HK-2 (cell line): ENCODE measurements around the gene EEIG1.

ENCODE experiments used
- DNase-seq: peaks from one replicate; pipeline ENCODE4 v3.0.0-alpha.2; 2018; ENCODE audit not compliant: unreplicated experiment

Gene EEIG1

DNA sequence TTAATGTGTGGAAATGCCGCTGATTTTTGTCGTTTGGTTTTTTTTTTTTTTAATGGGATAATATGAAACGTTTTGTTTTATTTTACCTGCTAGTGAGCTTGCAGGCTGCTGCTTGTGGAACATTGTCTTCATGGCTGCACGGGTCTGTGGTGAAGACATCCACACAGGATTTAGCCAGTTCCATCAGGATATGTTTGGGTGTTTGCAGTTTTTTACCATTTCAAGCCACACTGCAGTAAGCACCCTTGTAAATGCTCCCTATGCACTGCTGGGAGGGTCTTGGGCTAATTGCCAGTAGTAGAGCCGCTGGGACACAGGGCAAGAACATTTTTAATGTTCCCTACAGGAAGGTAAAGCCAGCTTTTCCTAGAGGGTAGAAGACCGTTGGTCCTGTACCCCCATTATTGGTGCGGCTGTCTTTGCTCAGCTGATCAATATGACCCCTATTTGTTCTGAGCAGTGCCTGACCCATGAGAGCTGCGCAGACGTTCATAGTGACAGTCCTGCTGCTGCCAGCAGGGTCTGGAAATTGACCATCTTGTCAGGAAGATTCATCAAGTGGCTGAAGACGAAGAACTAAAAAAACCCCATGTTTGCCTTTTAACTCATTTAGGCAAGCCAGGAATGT is 20.5 kb upstream of the EEIG1 start:
- DNase-seq: no peak

- no peak for DNase-seq
These were observed 18.7 kb upstream of the EEIG1 start for GRCh38 chr9:127999461-127999860.

- no peak for DNase-seq
These were observed 12.9 kb upstream of the EEIG1 start for GRCh38 chr9:127993721-127994120.

- DNase-seq: no peak
These were observed 11.0 kb upstream of the EEIG1 start for GRCh38 chr9:127991757-127992274.

- no peak for DNase-seq
These were observed 10.4 kb upstream of the EEIG1 start for GRCh38 chr9:127991017-127991756.

GRCh38 chr9:127990554-127990953 is 9.8 kb upstream of the EEIG1 start:
- DNase-seq: no peak

- DNase-seq: no peak
These were observed 8.3 kb upstream of the EEIG1 start for GRCh38 chr9:127989094-127989493.

- peak; percentile 65 for DNase-seq
These were observed 6.4 kb upstream of the EEIG1 start for GRCh38 chr9:127987103-127987614.

DNA sequence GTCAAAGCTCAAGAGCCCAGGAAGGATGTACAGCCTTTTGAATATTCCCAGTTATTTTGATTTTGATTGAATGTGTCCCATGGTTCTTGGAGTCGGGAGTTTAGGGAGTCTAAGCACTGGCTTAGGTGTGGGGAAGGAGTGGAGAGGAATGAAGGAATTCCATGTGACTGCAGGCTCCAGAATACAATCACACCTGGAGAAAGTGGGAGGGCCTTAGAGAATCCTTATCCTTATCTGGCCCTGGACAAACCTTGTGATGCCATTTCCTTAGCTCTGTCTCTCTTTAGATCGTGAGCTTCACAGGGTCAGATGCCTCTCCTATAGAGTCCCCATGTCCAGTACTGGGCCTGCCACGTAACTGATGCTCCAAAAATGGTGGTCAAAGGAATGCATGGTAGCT is 4.2 kb upstream of the EEIG1 start:
- DNase-seq: no peak

DNA sequence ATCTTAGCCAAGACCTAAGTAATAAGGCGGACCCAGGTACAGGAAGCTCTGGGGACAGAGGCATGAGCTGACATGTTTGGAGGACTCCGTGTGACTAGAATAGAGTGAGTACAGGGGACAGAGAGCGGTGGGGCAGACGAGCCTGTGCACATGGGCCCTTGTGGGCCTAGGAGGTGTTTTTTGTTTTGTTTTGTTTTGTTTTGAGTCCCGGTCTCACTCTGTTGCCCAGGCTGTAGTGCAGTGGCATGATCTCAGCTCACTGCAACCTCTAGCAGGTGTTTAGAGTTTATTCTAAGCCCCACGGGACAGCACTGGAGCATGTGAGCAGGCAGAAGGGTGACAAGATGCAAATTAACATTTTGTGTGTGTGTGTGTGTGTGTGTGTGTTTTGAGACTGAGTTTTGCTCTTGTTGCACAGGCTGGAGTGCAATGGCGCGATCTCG is 3.1 kb upstream of the EEIG1 start:
- DNase-seq: no peak

GRCh38 chr9:127982912-127983311 is 2.1 kb upstream of the EEIG1 start:
- no peak for DNase-seq

DNA sequence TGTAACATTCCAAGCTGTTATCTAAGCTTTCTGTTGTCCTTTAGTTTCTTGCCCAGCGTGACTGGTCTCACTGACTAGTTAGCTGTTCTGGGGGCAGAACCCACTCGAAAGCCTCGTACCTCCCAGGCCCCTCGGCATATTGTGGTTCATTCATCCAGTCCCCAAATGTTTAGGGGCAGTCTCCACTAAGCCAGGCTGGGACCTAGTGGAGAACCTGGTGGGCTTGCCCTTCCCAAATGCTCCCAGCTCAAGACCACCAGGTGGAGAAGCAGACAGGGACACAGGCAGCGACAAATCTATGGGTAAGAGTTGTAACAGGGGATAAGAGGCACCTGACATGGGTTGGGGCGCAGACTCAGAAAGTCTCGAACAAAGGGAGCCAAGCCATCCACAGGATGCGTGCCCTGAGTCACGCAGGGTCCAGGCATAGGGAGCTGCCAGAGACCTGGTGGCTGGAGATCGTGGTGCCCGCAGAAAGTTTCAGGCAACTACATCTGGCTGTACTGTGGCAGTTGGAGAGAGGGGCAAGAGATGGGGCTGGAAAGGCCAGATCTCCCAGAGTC is 851 bp upstream of the EEIG1 start:
- no peak for DNase-seq

- peak; percentile 40 for DNase-seq
These were observed 606 bp downstream of the EEIG1 start for GRCh38 chr9:127980060-127980705.

GRCh38 chr9:127979333-127980059 is 1.3 kb downstream of the EEIG1 start:
- DNase-seq: peak; percentile 56

DNA sequence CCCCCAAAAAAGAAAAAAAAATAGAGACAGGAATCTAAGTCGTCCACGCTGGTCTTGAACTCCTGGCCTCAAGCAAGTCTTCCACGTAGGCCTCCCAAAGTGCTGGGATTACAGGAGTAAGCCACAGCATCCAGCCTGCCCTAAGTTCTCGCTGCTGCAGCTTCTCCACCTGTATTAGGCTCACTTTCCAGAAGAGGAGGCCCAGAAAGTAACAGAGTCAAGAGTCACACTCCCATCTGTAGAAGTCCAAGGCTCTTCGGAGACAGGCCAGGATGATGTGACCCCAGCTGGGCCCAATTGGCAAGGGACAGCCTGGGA is 1.8 kb downstream of the EEIG1 start:
- no peak for DNase-seq

DNA sequence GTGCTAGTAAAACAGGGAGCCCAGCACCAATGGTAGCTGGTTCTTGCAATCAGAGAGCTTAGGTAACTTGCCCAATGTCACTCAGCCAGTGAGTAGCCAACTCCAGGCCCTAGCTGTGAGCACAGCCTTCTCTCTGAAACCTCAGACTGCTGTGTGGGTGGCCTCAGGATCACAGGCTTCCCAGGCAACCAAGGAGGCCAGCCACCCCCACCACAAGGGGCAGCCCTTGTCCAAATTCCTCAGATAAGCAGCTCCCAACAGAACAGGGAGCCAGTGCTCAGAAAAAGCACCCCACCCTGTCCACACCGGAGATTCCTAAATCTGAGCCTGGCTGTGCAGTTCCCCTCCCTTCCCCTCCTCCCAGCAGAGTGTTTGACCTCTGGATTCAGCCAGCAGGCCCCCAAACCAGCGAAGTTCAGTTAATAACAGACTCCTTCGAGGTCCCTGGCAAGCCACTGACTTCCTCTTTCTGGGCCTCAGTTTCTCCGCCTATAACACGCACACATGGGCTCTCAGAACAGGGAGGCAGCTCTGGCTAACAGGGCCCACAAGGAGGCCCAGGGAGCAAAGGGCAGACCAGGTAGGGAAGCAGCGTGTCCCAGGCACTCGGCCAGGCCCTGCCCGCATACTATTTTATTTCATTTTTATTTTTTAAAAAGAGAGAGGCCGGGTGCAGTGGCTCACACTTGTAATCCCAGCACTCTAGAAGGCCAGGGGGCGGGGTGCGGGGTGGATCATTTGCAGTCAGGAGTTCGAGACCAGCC is 2.7 kb downstream of the EEIG1 start:
- peak; percentile 37 for DNase-seq

GRCh38 chr9:127977009-127977883 is 3.5 kb downstream of the EEIG1 start:
- DNase-seq: no peak

DNA sequence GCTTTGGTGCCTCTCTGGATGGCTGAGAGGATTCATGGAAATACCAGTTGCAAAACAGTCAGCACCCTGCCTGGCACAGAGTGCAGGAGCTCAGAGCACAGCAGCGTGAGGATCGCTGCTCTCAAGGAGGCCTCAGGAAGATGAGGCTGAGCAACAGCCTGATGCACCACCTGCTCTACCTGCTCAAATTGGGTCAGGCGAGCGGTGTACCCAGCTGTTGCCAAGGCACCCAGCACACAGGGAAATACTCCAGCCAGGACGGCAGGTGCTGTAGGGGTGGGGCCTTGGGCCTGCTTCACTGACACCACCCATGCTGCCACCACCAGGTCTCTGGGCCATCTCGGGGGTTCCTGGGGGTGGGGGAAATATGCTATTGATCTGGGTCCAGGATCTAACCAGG is 4.3 kb downstream of the EEIG1 start:
- no peak for DNase-seq

DNA sequence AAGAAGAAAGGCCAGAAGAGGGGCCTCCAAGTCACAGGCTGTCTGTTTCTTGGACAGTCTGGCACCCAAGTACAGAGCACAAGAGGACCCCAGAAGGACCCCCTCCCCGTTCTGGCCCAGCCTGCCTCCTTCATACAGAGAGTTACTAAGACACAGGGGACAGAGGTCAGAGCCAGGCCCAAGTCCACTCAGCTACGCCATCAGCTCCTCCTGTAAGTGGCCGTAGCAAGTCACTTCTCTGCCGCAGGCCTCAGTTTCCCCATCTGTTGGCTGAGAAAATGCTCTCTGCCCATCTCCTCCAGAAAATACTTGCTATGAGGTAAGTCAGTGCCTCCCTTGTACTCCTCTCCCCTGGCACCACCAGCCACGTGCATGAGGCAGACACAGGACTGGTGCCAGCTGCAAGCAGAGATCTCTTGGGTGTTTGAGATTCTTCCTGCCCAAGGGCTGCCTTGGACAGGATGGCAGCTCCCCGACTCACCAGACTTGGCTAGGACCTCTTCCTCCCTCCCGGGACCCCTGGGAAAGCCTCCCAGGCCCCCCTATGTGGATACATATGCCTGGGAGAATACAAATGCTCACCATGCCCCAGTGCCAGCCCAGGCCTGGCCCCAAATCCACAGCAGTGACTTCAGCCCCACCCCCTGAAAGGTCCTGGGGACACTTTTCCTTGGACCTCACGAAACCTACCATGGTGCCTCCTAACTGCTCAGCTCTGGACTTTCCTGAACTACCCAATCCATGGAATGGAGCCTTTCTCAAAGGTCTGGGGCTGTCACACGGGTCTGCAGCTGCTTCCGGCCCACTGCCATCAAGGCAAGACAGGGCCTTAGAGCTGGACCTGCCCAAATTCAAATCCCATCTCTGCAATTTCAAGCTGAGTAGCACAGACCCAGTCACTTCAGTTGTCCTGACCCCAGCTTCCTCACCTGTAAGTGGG is 5.1 kb downstream of the EEIG1 start:
- no peak for DNase-seq
